ENCODE results near the gene HOOK2. TPM values are rescaled to one million over a fixed set of nuclear protein-coding genes. Genes with fewer than 3 reads are reported as not detected.

Gene HOOK2
- total and polyA plus RNA-seq, 7 experiments from 2014 or later = 4.0 to 37.5 (median 20.1) TPM

- H3K36me3 ChIP-seq (ENCODE audit: control insufficient read depth in 2 of 3, insufficient read depth in 3 of 3, low read length in 3 of 3) = peaks cover 0 to 26% (median 0%) of the 10 kb centered on the region in 3 experiments
- CTCF ChIA-PET = no interaction called here
- H3K27me3 ChIP-seq (ENCODE audit: control insufficient read depth in 2 of 2, insufficient read depth in 2 of 2, low read length in 2 of 2) = no peaks in the 10 kb centered on the region
- peaks cover 0 to 1% (median 0%) of the 10 kb centered on the region in 11 donors for H3K9me3 Mint-ChIP-seq
- H3K4me1 Mint-ChIP-seq = peaks cover 29 to 42% (median 38%) of the 10 kb centered on the region in 7 donors
- H3K9me3 ChIP-seq (ENCODE audit: control insufficient read depth in 2 of 3, low read length in 3 of 3) = no peaks in the 10 kb centered on the region
- H3K36me3 Mint-ChIP-seq = peaks cover 3 to 12% (median 7%) of the 10 kb centered on the region in 5 donors
- DNase-seq (peak; percentile 53 to 92 (median 86)), ATAC-seq (peak; percentile 85)
- peak within 1 kb of the TSS; percentile 90 to 99 (median 97) for H3K27ac Mint-ChIP-seq
- intact Hi-C loops (cut with micrococcal nuclease) = loop anchor here (1.0 to 2.0 kb wide), 10 partner anchors 38 to 1900 kb away; partner anchors contain the start of genes CALR (in 2 of the 2), FBXW9 (in 2 of the 2), RNASEH2A (in 2 of the 2) and DHPS (in 1 of the 2)
- H3K27me3 Mint-ChIP-seq = no peaks in the 10 kb centered on the region
- H3K27ac ChIP-seq (ENCODE audit: low read depth, low read length) = peak within 1 kb of the TSS; percentile 93
- H3K4me3 ChIP-seq (ENCODE audit: low read length) = peak within 1 kb of the TSS; percentile 76
- H3K4me3 Mint-ChIP-seq = peak within 1 kb of the TSS; percentile 96 to 100 (median 99)
- POLR2A ChIA-PET = interaction anchor here (0.5 to 8.5 kb wide), 17 partner anchors 10 to 227 kb away, joined by 3 to 129 read pairs (median 4); partner anchors contain the start of genes DHPS, GADD45GIP1, JUNB and KLF1
- peaks cover 27 to 30% of the 10 kb centered on the region in 2 donors for H3K4me1 ChIP-seq (ENCODE audit: control insufficient read depth in 2 of 2, insufficient read depth in 2 of 2, low read length in 2 of 2)
Observed at GRCh38 chr19:12736995-12737834, 38.1 kb downstream of the HOOK2 start, which contains the start of gene GET3. Gene GET3, plus strand, starts transcription at chr19:12737497. Its CDS starts 9 bp downstream, at chr19:12737506.

GRCh38 chr19:12733369-12734214 is 41.8 kb downstream of the HOOK2 start:
- CTCF ChIA-PET = interaction anchor here (0.5 to 1.9 kb wide), 11 partner anchors 11 to 1875 kb away, joined by 3 to 9 read pairs (median 6); no protein-coding TSS in a partner anchor
- peaks cover 0 to 1% (median 0%) of the 10 kb centered on the region in 11 donors for H3K9me3 Mint-ChIP-seq
- intact Hi-C loops (cut with micrococcal nuclease) = loop anchor here (1.0 to 5.0 kb wide), 7 partner anchors 11 to 384 kb away; partner anchors contain the start of genes DHPS (in 1 of the 2), NACC1 (in 1 of the 2), PRDX2 (in 1 of the 2) and TRMT1 (in 1 of the 2)
- no peaks in the 10 kb centered on the region for H3K27me3 ChIP-seq (ENCODE audit: control insufficient read depth in 2 of 2, insufficient read depth in 2 of 2, low read length in 2 of 2)
- peaks cover under 1 to 26% (median 11%) of the 10 kb centered on the region in 5 donors for H3K36me3 Mint-ChIP-seq
- H3K4me1 Mint-ChIP-seq = peaks cover 36 to 57% (median 48%) of the 10 kb centered on the region in 7 donors
- H3K36me3 ChIP-seq (ENCODE audit: control insufficient read depth in 2 of 3, insufficient read depth in 3 of 3, low read length in 3 of 3) = peaks cover 8 to 45% (median 10%) of the 10 kb centered on the region in 3 experiments
- peak in 7 of 9 donors; percentile 30 to 66 (median 43) for DNase-seq
- ATAC-seq = no peak
- H3K27ac ChIP-seq (ENCODE audit: low read depth, low read length) = peak overlapping the region; percentile 91
- POLR2A ChIA-PET = interaction anchor here (0.6 to 8.5 kb wide), 20 partner anchors 11 to 385 kb away, joined by 3 to 129 read pairs (median 5); partner anchors contain the start of genes DHPS, FBXW9, GCDH and JUNB
- H3K9me3 ChIP-seq (ENCODE audit: control insufficient read depth in 2 of 3, low read length in 3 of 3) = no peaks in the 10 kb centered on the region
- H3K4me3 ChIP-seq (ENCODE audit: low read length) = peak overlapping the region; percentile 63
- no peaks in the 10 kb centered on the region for H3K27me3 Mint-ChIP-seq
- peak overlapping the region; percentile 89 to 95 (median 93) for H3K27ac Mint-ChIP-seq
- H3K4me1 ChIP-seq (ENCODE audit: control insufficient read depth in 2 of 2, insufficient read depth in 2 of 2, low read length in 2 of 2) = peaks cover 29 to 35% of the 10 kb centered on the region in 2 donors
- H3K4me3 Mint-ChIP-seq = peak overlapping the region; percentile 81 to 95 (median 92)

GRCh38 chr19:12731337-12731736 is 44.0 kb downstream of the HOOK2 start:
- H3K36me3 Mint-ChIP-seq = peaks cover 0 to 27% (median 11%) of the 10 kb centered on the region in 5 donors
- ATAC-seq = no peak
- Histone ChIP-seq H3K27ac (ENCODE audit: low read depth, low read length) (no peak overlapping the region), H3K9me3 (ENCODE audit: control insufficient read depth in 2 of 3, low read length in 3 of 3) (no peaks in the 10 kb centered on the region), H3K4me1 (ENCODE audit: control insufficient read depth in 2 of 2, insufficient read depth in 2 of 2, low read length in 2 of 2) (peaks cover 17 to 20% of the 10 kb centered on the region in 2 donors), H3K4me3 (ENCODE audit: low read length) (no peak overlapping the region), H3K27me3 (ENCODE audit: control insufficient read depth in 2 of 2, insufficient read depth in 2 of 2, low read length in 2 of 2) (no peaks in the 10 kb centered on the region), H3K36me3 (ENCODE audit: control insufficient read depth in 2 of 3, insufficient read depth in 3 of 3, low read length in 3 of 3) (peaks cover 8 to 49% (median 12%) of the 10 kb centered on the region in 3 experiments)
- no peak overlapping the region for H3K27ac Mint-ChIP-seq
- intact Hi-C loops (cut with micrococcal nuclease) = loop anchor here (5.0 kb wide), 2 partner anchors 119 to 386 kb away; partner anchors contain the start of genes NACC1 (in 1 of the 2), TRMT1 (in 1 of the 2), ZNF490 (in 1 of the 2) and ZNF791 (in 1 of the 2)
- no peaks in the 10 kb centered on the region for H3K27me3 Mint-ChIP-seq
- DNase-seq = no peak
- CTCF ChIA-PET = no interaction called here
- H3K9me3 Mint-ChIP-seq = peaks cover 0 to 1% (median 0%) of the 10 kb centered on the region in 11 donors
- peak overlapping the region in 1 of 10 donors; percentile 31 for H3K4me3 Mint-ChIP-seq
- POLR2A ChIA-PET = interaction anchor here (0.6 to 8.5 kb wide), 5 partner anchors 9 to 422 kb away, joined by 3 to 129 read pairs (median 6); partner anchors contain the start of genes JUNB and TNPO2
- peaks cover 19 to 37% (median 34%) of the 10 kb centered on the region in 7 donors for H3K4me1 Mint-ChIP-seq

- Mint-ChIP-seq H3K27ac (peak overlapping the region in 6 of 9 donors; percentile 23 to 57 (median 43)), H3K9me3 (peaks cover 0 to 1% (median 0%) of the 10 kb centered on the region in 11 donors), H3K4me1 (peaks cover 19 to 37% (median 33%) of the 10 kb centered on the region in 7 donors), H3K4me3 (peak overlapping the region in 3 of 10 donors; percentile 37 to 58 (median 53)), H3K27me3 (no peaks in the 10 kb centered on the region), H3K36me3 (peaks cover 0 to 28% (median 11%) of the 10 kb centered on the region in 5 donors)
- no peak for ATAC-seq
- Histone ChIP-seq H3K27ac (ENCODE audit: low read depth, low read length) (no peak overlapping the region), H3K36me3 (ENCODE audit: control insufficient read depth in 2 of 3, insufficient read depth in 3 of 3, low read length in 3 of 3) (peaks cover 8 to 49% (median 12%) of the 10 kb centered on the region in 3 experiments), H3K9me3 (ENCODE audit: control insufficient read depth in 2 of 3, low read length in 3 of 3) (no peaks in the 10 kb centered on the region), H3K4me1 (ENCODE audit: control insufficient read depth in 2 of 2, insufficient read depth in 2 of 2, low read length in 2 of 2) (peaks cover 17 to 19% of the 10 kb centered on the region in 2 donors), H3K4me3 (ENCODE audit: low read length) (no peak overlapping the region), H3K27me3 (ENCODE audit: control insufficient read depth in 2 of 2, insufficient read depth in 2 of 2, low read length in 2 of 2) (no peaks in the 10 kb centered on the region)
- no peak for DNase-seq
- ChIA-PET CTCF (interaction anchor here (0.7 kb wide), 1 partner anchor 45 kb away, joined by 7 read pairs; no protein-coding TSS in a partner anchor), POLR2A (interaction anchor here (1.1 to 8.5 kb wide), 3 partner anchors 8 to 62 kb away, joined by 3 to 129 read pairs (median 8); partner anchors contain the start of genes JUNB and TNPO2)
- intact Hi-C loops (cut with micrococcal nuclease) = loop anchor here (5.0 kb wide), 2 partner anchors 118 to 387 kb away; partner anchors contain the start of genes NACC1 (in 1 of the 2), TRMT1 (in 1 of the 2), ZNF490 (in 1 of the 2) and ZNF791 (in 1 of the 2)
Observed at GRCh38 chr19:12730064-12730463, 45.3 kb downstream of the HOOK2 start.

GRCh38 chr19:12727745-12728433 is 47.5 kb downstream of the HOOK2 start:
- H3K4me3 Mint-ChIP-seq = no peak overlapping the region
- H3K36me3 Mint-ChIP-seq = peaks cover 0 to 22% (median 11%) of the 10 kb centered on the region in 5 donors
- no peaks in the 10 kb centered on the region for H3K27me3 ChIP-seq (ENCODE audit: control insufficient read depth in 2 of 2, insufficient read depth in 2 of 2, low read length in 2 of 2)
- H3K27ac Mint-ChIP-seq = peak overlapping the region in 1 of 9 donors; percentile 25
- H3K27ac ChIP-seq (ENCODE audit: low read depth, low read length) = no peak overlapping the region
- CTCF ChIA-PET = interaction anchor here (0.6 kb wide), 1 partner anchor 193 kb away, joined by 3 read pairs; no protein-coding TSS in a partner anchor
- no peaks in the 10 kb centered on the region for H3K27me3 Mint-ChIP-seq
- no peak overlapping the region for H3K4me3 ChIP-seq (ENCODE audit: low read length)
- no peaks in the 10 kb centered on the region for H3K9me3 ChIP-seq (ENCODE audit: control insufficient read depth in 2 of 3, low read length in 3 of 3)
- DNase-seq = no peak
- peaks cover 8 to 43% (median 12%) of the 10 kb centered on the region in 3 experiments for H3K36me3 ChIP-seq (ENCODE audit: control insufficient read depth in 2 of 3, insufficient read depth in 3 of 3, low read length in 3 of 3)
- H3K9me3 Mint-ChIP-seq = no peaks in the 10 kb centered on the region
- POLR2A ChIA-PET = no interaction called here
- ATAC-seq = no peak
- H3K4me1 Mint-ChIP-seq = peaks cover 23 to 44% (median 39%) of the 10 kb centered on the region in 7 donors
- intact Hi-C loops (cut with micrococcal nuclease) = no loop called here
- peaks cover 12 to 19% of the 10 kb centered on the region in 2 donors for H3K4me1 ChIP-seq (ENCODE audit: control insufficient read depth in 2 of 2, insufficient read depth in 2 of 2, low read length in 2 of 2)

Data from naive thymus-derived CD4-positive, alpha-beta T cell (primary cell).